Retinal pigment epithelial cell (primary cell): ENCODE data around the gene TCFL5.
"Not testable (repeated sequence)": the region's sequence is repeated elsewhere in the genome, so short reads cannot be mapped to it uniquely, and the experiment has no call there.

Source experiments
- DNase-seq: peaks from one replicate; pipeline ENCODE4 v3.0.0-alpha.2; 2010; ENCODE audit warnings: low read depth
- H3K4me3 ChIP-seq: 2 replicates; pipeline ENCODE4 v1.5.1; 2011; ENCODE audit warnings: mild to moderate bottlenecking, low read length, control low read depth, moderate library complexity
- TF ChIP-seq, protein P1 (sequence below): conservative IDR thresholded peaks from 2 replicates; pipeline ENCODE4 v1.5.1; 2011; ENCODE audit warnings: low read depth, low read length, control low read depth, inconsistent platforms

Gene TCFL5

GRCh38 chr20:62859721-62860120 lies 1.9 kb downstream of the TCFL5 start:
- peak overlapping the region; percentile 47 for H3K4me3 ChIP-seq
- TF ChIP-seq, protein P1, sequence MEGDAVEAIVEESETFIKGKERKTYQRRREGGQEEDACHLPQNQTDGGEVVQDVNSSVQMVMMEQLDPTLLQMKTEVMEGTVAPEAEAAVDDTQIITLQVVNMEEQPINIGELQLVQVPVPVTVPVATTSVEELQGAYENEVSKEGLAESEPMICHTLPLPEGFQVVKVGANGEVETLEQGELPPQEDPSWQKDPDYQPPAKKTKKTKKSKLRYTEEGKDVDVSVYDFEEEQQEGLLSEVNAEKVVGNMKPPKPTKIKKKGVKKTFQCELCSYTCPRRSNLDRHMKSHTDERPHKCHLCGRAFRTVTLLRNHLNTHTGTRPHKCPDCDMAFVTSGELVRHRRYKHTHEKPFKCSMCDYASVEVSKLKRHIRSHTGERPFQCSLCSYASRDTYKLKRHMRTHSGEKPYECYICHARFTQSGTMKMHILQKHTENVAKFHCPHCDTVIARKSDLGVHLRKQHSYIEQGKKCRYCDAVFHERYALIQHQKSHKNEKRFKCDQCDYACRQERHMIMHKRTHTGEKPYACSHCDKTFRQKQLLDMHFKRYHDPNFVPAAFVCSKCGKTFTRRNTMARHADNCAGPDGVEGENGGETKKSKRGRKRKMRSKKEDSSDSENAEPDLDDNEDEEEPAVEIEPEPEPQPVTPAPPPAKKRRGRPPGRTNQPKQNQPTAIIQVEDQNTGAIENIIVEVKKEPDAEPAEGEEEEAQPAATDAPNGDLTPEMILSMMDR: no peak
- no peak for DNase-seq

GRCh38 chr20:62858058-62858830 lies 3.4 kb downstream of the TCFL5 start:
- H3K4me3 ChIP-seq: no peak overlapping the region
- DNase-seq: no peak
- TF ChIP-seq, protein P1: no peak

- DNase-seq: no peak
- H3K4me3 ChIP-seq: no peak overlapping the region
- TF ChIP-seq, protein P1: no peak
Measured at GRCh38 chr20:62856931-62857619, 4.5 kb downstream of the TCFL5 start.

DNA sequence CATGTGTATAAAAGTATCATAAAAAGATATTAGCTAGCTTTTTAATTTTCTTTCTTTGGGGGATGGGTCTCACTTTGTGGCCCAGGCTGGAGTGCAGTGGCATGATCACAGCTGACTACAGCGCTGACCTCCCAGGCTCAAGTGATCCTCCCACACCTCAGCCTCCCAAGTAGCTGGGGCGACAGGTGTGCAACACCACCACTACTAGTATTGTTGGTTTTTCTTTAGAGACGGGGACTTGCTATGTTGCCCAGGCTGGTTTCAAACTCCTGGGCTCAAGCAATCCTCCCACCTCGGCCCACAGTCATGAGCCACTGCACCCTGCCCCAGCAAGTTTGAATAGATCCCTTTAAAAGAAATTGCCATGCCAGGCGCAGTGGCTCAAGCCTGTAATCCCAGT lies 6.5 kb downstream of the TCFL5 start:
- DNase-seq: no peak
- TF ChIP-seq, protein P1: no peak
- H3K4me3 ChIP-seq: no peak overlapping the region

DNA sequence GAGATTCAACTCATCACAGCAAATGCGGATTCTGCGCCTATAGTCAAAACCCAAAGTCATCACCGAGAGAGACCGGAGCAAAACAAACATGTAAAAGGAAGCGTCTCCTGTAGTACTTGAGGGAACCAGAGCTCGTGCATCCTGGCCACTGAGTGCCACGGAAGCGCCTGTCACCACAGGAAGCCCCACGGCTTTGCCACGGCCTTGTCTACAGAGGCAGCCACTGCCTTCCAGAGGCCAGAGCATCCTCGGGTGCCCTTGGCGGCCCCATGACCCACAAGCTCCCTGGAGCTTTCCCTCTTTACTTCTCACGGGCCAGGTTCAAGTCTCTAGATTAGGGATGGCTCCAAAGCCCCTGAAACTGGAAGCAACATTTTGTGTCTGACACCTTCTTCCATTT lies 7.5 kb downstream of the TCFL5 start:
- no peak overlapping the region for H3K4me3 ChIP-seq
- TF ChIP-seq, protein P1: no peak
- DNase-seq: no peak

GRCh38 chr20:62853304-62853703 lies 8.3 kb downstream of the TCFL5 start:
- H3K4me3 ChIP-seq, DNase-seq: not testable (repeated sequence)

DNA sequence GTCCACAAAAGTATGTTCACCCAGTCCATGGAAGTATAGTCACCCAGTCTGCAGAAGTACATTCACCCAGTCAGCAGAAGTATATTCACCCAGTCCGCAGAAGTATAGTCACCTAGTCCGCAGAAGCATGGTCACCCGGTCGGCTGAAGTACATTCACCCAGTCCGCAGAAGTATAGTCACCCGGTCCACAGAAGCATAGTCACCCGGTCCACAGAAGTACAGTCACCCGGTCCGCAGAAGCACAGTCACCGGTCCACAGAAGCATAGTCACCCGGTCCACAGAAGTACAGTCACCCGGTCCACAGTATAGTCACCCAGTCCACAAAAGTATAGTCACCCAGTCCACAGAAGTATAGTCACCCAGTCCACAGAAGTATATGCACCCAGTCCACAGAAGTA lies 8.8 kb downstream of the TCFL5 start:
- no peak overlapping the region for H3K4me3 ChIP-seq
- TF ChIP-seq, protein P1: no peak
- no peak for DNase-seq
